ENCODE data around the gene MRPL28.

GRCh38 chr16:405548-406506, 35.5 kb upstream of the MRPL28 start:
- TF ChIP-seq, protein P1, sequence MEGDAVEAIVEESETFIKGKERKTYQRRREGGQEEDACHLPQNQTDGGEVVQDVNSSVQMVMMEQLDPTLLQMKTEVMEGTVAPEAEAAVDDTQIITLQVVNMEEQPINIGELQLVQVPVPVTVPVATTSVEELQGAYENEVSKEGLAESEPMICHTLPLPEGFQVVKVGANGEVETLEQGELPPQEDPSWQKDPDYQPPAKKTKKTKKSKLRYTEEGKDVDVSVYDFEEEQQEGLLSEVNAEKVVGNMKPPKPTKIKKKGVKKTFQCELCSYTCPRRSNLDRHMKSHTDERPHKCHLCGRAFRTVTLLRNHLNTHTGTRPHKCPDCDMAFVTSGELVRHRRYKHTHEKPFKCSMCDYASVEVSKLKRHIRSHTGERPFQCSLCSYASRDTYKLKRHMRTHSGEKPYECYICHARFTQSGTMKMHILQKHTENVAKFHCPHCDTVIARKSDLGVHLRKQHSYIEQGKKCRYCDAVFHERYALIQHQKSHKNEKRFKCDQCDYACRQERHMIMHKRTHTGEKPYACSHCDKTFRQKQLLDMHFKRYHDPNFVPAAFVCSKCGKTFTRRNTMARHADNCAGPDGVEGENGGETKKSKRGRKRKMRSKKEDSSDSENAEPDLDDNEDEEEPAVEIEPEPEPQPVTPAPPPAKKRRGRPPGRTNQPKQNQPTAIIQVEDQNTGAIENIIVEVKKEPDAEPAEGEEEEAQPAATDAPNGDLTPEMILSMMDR (IDR thresholded peaks at IDR 0.05; ENCODE audit: extremely low read depth in 1 of 2, insufficient read depth in 1 of 2, low read depth in 1 of 2, low read length in 2 of 2), result no peak
- no peak for TF ChIP-seq POLR2AphosphoS5 (IDR thresholded peaks at IDR 0.05; ENCODE audit: insufficient read depth, low read depth, low read length)
- TF ChIP-seq POLR2A (IDR thresholded peaks at IDR 0.05; ENCODE audit: low read depth, low read length), result no peak
- no peak for TF ChIP-seq EZH2 (IDR thresholded peaks at IDR 0.05; ENCODE audit: borderline replicate concordance, low read depth, low read length, severe bottlenecking)
- TF ChIP-seq MYC (IDR thresholded peaks at IDR 0.05; ENCODE audit: low read depth, low read length), result no peak
- TF ChIP-seq MAX (IDR thresholded peaks at IDR 0.05; ENCODE audit: insufficient read depth, insufficient read length), result no peak
- no peak for TF ChIP-seq FOS (IDR thresholded peaks at IDR 0.05; ENCODE audit: borderline replicate concordance, insufficient read depth, low read length)
- TF ChIP-seq JUN (IDR thresholded peaks at IDR 0.05; ENCODE audit: borderline replicate concordance, insufficient read depth, insufficient read length, low read depth), result no peak
- TF ChIP-seq GATA2 (IDR thresholded peaks at IDR 0.05; ENCODE audit: insufficient read depth, insufficient read length, low read depth, low read length), result no peak

Measured in endothelial cell of umbilical vein (primary cell).